SK-N-SH treated with all-trans-retinoic acid at 6 μM for 48 hours (cell line): Measurements from ENCODE around the gene PBX3.

Source experiments
- ATAC-seq: fragments of 200-7000 bp; cut with Tn5 transposase; 3 replicates; pipeline ENCODE4 v1.9.1; 2020; ENCODE audit warnings: mild to moderate bottlenecking, moderate library complexity
- ARNTL ChIP-seq: fragments of 450-650 bp; formaldehyde crosslinking; IDR thresholded peaks from 2 replicates; pipeline ENCODE4 v1.5.0; 2020; ENCODE audit warnings: low read depth, mild to moderate bottlenecking, moderate library complexity, borderline replicate concordance
- BACH2 ChIP-seq: fragments of 250-450 bp; sonication (Bioruptor Pico); IDR thresholded peaks from 2 replicates; pipeline ENCODE4 v1.9.0; 2021; ENCODE audit warnings: mild to moderate bottlenecking, borderline replicate concordance
- CSDC2 ChIP-seq: fragments of 250-450 bp; sonication (Bioruptor Pico); IDR thresholded peaks from 2 replicates; pipeline ENCODE4 v1.5.0; 2020; ENCODE audit warnings: mild to moderate bottlenecking, moderate library complexity
- CSRNP3 ChIP-seq: fragments of 250-450 bp; sonication (Bioruptor Pico); IDR thresholded peaks from 2 replicates; pipeline ENCODE4 v1.5.1; 2021; ENCODE audit warnings: mild to moderate bottlenecking, moderate library complexity
- ESRRG ChIP-seq: fragments of 250-450 bp; sonication (Bioruptor Pico); IDR thresholded peaks from 2 replicates; pipeline ENCODE4 v1.6.1; 2021; ENCODE audit warnings: mild to moderate bottlenecking
- GLIS3 ChIP-seq: fragments of 250-450 bp; sonication (Bioruptor Pico); IDR thresholded peaks from 2 replicates; pipeline ENCODE4 v1.5.0; 2020; ENCODE audit warnings: mild to moderate bottlenecking, moderate library complexity
- ISL1 ChIP-seq: fragments of 250-450 bp; sonication (Bioruptor Pico); IDR thresholded peaks from 2 replicates; pipeline ENCODE4 v2.1.2; 2022; ENCODE audit warnings: mild to moderate bottlenecking, moderate library complexity
- OSR1 ChIP-seq: fragments of 250-450 bp; sonication (Bioruptor Pico); IDR thresholded peaks from 2 replicates; pipeline ENCODE4 v1.8.0; 2022; ENCODE audit warnings: moderate library complexity, mild to moderate bottlenecking, inconsistent platforms
- POU6F1 ChIP-seq: fragments of 250-450 bp; sonication (Bioruptor Pico); IDR thresholded peaks from 2 replicates; pipeline ENCODE4 v1.8.0; 2021; ENCODE audit warnings: low read depth, mild to moderate bottlenecking, moderate library complexity, borderline replicate concordance
- PPARA ChIP-seq: fragments of 250-450 bp; sonication (Bioruptor Pico); IDR thresholded peaks from 2 replicates; pipeline ENCODE4 v1.5.0; 2020; ENCODE audit warnings: mild to moderate bottlenecking, borderline replicate concordance
- RARB ChIP-seq: fragments of 250-450 bp; sonication (Bioruptor Pico); IDR thresholded peaks from 2 replicates; pipeline ENCODE4 v1.8.0; 2021; ENCODE audit warnings: mild to moderate bottlenecking, moderate library complexity
- SNAI2 ChIP-seq: fragments of 250-450 bp; sonication (Bioruptor Pico); IDR thresholded peaks from 2 replicates; pipeline ENCODE4 v1.5.0; 2020; ENCODE audit warnings: mild to moderate bottlenecking, moderate library complexity
- TCF4 ChIP-seq: fragments of 250-450 bp; sonication (Bioruptor Pico); IDR thresholded peaks from 2 replicates; pipeline ENCODE4 v1.8.0; 2021; ENCODE audit warnings: mild to moderate bottlenecking, moderate library complexity, borderline replicate concordance
- TOX ChIP-seq: fragments of 250-450 bp; sonication (Bioruptor Pico); IDR thresholded peaks from 2 replicates; pipeline ENCODE4 v1.8.0; 2021; ENCODE audit warnings: mild to moderate bottlenecking, moderate library complexity, borderline replicate concordance
- TSHZ2 ChIP-seq: fragments of 250-450 bp; sonication (Bioruptor Pico); IDR thresholded peaks from 2 replicates; pipeline ENCODE4 v1.5.0; 2020; ENCODE audit warnings: mild to moderate bottlenecking, moderate library complexity
- ZFP3 ChIP-seq: fragments of 250-450 bp; sonication (Bioruptor Pico); IDR thresholded peaks from 2 replicates; pipeline ENCODE4 v1.5.0; 2020; ENCODE audit warnings: mild to moderate bottlenecking, moderate library complexity
- ZFP30 ChIP-seq: fragments of 450-650 bp; formaldehyde crosslinking; IDR thresholded peaks from 2 replicates; pipeline ENCODE4 v1.5.0; 2022; ENCODE audit warnings: mild to moderate bottlenecking, moderate library complexity
- ZNF565 ChIP-seq: fragments of 450-650 bp; formaldehyde crosslinking; conservative IDR thresholded peaks from 2 replicates; pipeline ENCODE4 v1.5.0; 2020; ENCODE audit warnings: low read depth, mild to moderate bottlenecking, moderate library complexity
- ZNF70 ChIP-seq: fragments of 450-650 bp; formaldehyde crosslinking; IDR thresholded peaks from 2 replicates; pipeline ENCODE4 v1.5.0; 2020; ENCODE audit warnings: mild to moderate bottlenecking, moderate library complexity
- ZNF8 ChIP-seq: fragments of 450-650 bp; formaldehyde crosslinking; IDR thresholded peaks from 2 replicates; pipeline ENCODE4 v1.5.0; 2020; ENCODE audit warnings: mild to moderate bottlenecking, moderate library complexity
- TF ChIP-seq, protein P1 (sequence below): fragments of 250-450 bp; sonication (Bioruptor Pico); IDR thresholded peaks from 2 replicates; pipeline ENCODE4 v1.8.0; 2020; ENCODE audit warnings: mild to moderate bottlenecking, moderate library complexity, borderline replicate concordance

PBX3 gene

GRCh38 chr9:125972012-125972729 lies 225.0 kb downstream of the PBX3 start:
- TF ChIP-seq GLIS3 (CRISPR knock-in tag) (no peak), ISL1 (CRISPR knock-in tag) (no peak), OSR1 (CRISPR knock-in tag) (no peak), SNAI2 (CRISPR knock-in tag) (no peak)
- peak; percentile 12; the same call in 2 of the 3 replicates for ATAC-seq

- no peak for ATAC-seq
Observed at GRCh38 chr9:125973547-125973946, 226.4 kb downstream of the PBX3 start.

GRCh38 chr9:125974705-125975104 lies 227.5 kb downstream of the PBX3 start:
- no peak for ATAC-seq
- no peak for TF ChIP-seq SNAI2 (CRISPR knock-in tag)
- no peak for TF ChIP-seq POU6F1 (CRISPR knock-in tag)
- no peak for TF ChIP-seq ZFP3 (CRISPR knock-in tag)
- TF ChIP-seq ZFP30 (CRISPR knock-in tag) = no peak
- TF ChIP-seq CSDC2 (CRISPR knock-in tag) = no peak
- no peak for TF ChIP-seq PPARA (CRISPR knock-in tag)
- TF ChIP-seq, protein P1, sequence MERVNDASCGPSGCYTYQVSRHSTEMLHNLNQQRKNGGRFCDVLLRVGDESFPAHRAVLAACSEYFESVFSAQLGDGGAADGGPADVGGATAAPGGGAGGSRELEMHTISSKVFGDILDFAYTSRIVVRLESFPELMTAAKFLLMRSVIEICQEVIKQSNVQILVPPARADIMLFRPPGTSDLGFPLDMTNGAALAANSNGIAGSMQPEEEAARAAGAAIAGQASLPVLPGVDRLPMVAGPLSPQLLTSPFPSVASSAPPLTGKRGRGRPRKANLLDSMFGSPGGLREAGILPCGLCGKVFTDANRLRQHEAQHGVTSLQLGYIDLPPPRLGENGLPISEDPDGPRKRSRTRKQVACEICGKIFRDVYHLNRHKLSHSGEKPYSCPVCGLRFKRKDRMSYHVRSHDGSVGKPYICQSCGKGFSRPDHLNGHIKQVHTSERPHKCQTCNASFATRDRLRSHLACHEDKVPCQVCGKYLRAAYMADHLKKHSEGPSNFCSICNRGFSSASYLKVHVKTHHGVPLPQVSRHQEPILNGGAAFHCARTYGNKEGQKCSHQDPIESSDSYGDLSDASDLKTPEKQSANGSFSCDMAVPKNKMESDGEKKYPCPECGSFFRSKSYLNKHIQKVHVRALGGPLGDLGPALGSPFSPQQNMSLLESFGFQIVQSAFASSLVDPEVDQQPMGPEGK (CRISPR knock-in tag) = no peak
- no peak for TF ChIP-seq ZNF70 (CRISPR knock-in tag)
- no peak for TF ChIP-seq ESRRG
- TF ChIP-seq TSHZ2 (CRISPR knock-in tag) = no peak
- no peak for TF ChIP-seq ZNF565 (CRISPR knock-in tag)
- TF ChIP-seq ARNTL = no peak
- no peak for TF ChIP-seq TCF4 (CRISPR knock-in tag)
- no peak for TF ChIP-seq ISL1 (CRISPR knock-in tag)
- TF ChIP-seq RARB (CRISPR knock-in tag) = no peak
- no peak for TF ChIP-seq CSRNP3 (CRISPR knock-in tag)
- TF ChIP-seq ZNF8 (CRISPR knock-in tag) = no peak
- no peak for TF ChIP-seq OSR1 (CRISPR knock-in tag)
- TF ChIP-seq, all 23 proteins: peak for 0

More at GRCh38 chr9:125973547-125973946, 226.4 kb downstream of the PBX3 start:
- no peak for TF ChIP-seq ISL1 (CRISPR knock-in tag)
- TF ChIP-seq ZFP3 (CRISPR knock-in tag) = no peak

- no peak for ATAC-seq
- TF ChIP-seq POU6F1 (CRISPR knock-in tag) (no peak), GLIS3 (CRISPR knock-in tag) (no peak), ZNF70 (CRISPR knock-in tag) (no peak), CSDC2 (CRISPR knock-in tag) (no peak), TOX (CRISPR knock-in tag) (no peak), OSR1 (CRISPR knock-in tag) (no peak), ZNF565 (CRISPR knock-in tag) (no peak), RARB (CRISPR knock-in tag) (no peak), BACH2 (CRISPR knock-in tag) (no peak), ESRRG (no peak), PPARA (CRISPR knock-in tag) (no peak), ARNTL (no peak), TSHZ2 (CRISPR knock-in tag) (no peak)
Observed at GRCh38 chr9:125977223-125977622, 230.1 kb downstream of the PBX3 start.
